ENCODE results near the gene CFAP157.

Gene CFAP157

DNA sequence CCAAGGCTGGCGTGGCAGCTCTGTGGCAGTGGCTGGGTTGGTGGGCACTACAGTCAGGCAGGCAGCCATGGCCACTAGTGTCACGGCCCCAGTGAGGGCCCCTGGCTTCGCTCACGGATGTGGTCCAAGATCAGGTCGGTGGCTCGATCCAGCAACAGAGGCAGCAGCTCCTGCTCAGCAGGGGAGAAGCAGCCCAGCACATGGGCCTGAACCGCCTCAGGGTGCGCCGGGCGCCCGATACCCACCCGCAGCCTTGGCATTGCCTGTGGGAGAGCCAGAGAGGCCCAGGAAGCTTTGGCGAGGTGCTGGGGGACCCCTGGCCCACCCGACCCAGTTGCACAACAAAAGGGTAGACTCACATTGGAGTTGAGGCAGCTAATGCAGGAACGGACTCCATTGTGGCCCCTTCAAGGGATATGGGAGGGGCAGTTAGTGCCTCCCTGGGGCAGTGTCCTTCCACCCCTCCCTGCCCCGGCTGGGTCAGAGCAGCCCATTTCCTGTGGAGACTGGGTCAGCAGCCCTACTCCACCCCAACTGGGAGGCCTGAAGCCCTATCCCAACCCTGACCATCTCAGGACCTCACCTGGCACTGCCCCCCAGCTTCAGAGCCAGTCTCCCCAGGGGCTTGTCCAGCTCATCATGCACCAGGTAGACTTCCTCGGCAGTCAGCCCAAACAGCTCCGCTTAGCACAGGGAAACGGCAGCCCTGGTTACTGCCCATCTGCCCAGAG lies 7.4 kb downstream of the CFAP157 start:
- DNase-seq (ENCODE audit: low read depth) = no peak
- TF ChIP-seq, protein P1, sequence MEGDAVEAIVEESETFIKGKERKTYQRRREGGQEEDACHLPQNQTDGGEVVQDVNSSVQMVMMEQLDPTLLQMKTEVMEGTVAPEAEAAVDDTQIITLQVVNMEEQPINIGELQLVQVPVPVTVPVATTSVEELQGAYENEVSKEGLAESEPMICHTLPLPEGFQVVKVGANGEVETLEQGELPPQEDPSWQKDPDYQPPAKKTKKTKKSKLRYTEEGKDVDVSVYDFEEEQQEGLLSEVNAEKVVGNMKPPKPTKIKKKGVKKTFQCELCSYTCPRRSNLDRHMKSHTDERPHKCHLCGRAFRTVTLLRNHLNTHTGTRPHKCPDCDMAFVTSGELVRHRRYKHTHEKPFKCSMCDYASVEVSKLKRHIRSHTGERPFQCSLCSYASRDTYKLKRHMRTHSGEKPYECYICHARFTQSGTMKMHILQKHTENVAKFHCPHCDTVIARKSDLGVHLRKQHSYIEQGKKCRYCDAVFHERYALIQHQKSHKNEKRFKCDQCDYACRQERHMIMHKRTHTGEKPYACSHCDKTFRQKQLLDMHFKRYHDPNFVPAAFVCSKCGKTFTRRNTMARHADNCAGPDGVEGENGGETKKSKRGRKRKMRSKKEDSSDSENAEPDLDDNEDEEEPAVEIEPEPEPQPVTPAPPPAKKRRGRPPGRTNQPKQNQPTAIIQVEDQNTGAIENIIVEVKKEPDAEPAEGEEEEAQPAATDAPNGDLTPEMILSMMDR (IDR thresholded peaks at IDR 0.05; ENCODE audit: low read depth, low read length, missing control alignments) = no peak
- peak overlapping the region; percentile 71 for H3K4me3 ChIP-seq (ENCODE audit: low read depth, low read length)

DNA sequence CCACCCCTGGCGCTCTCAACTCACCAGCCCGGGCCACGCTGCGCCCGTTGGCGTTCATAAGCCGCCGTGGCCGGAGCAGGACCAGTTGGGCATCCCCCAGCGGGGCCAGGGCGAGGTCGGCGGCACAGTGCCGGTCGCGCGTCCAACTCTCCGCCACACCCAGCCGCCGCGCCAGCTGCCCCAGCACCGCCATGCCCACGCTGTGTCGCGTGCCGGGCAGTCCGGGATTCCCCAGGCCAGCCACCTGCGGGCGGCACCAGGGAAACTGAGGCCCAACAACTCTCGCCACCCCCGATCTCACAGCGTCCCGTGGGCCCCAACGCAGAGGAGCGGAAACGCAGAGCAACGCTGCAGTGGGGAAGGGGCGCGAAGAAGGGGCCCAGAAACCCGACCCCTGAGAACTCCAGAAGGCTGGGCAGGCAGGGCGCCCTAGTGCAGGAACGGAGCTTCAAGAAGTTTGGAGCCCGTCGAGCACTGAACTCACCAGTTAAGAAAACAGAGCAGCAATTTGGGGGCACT lies 8.2 kb downstream of the CFAP157 start:
- TF ChIP-seq, protein P1 (IDR thresholded peaks at IDR 0.05; ENCODE audit: low read depth, low read length, missing control alignments) = no peak
- H3K4me3 ChIP-seq (ENCODE audit: low read depth, low read length) = peak overlapping the region; percentile 71
- no peak for DNase-seq (ENCODE audit: low read depth)

DNA sequence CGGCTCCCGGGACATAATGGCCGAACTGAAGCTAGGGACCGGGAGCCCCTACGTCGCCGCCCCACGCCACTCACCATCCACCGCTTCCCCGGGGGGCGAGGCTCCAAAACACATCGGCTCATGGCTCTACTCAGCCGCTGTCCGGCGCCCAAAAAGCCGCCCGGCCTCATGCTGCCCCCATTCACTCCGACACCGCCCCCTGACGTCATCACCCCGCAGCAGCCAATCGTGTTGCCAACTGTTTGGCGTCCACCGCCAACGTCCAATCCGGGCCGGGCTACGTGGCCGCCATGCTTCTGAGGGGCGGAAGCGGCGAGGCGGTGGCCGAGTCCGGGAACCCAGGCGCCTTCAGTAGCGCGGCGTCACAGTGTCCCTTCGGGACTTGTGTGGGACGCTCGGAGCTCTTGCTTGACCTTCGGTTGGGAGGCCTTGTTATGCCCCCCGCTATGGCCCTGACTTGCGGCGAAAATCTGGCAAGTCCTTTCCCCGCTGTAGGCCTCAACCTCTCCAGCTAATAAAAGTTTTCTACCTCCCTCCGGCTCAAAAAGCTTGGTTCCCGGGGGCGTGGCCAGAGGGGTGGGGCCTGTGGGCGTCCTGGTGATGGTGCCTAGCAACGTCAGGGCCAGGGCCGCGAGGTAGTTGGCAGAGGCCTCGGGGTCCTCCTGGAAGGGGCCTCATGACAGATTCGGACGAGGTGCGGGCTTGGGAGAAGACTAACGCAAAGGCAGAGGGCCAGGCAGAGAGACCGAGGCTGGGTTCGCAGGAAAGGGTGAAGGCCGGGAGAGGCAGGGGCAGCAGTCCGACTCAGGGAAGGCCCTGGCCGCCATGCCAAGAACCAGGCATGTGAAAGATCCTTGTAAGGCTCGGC lies 8.9 kb downstream of the CFAP157 start, which contains the start of the genes PTRH1 and TTC16:
TSS of gene PTRH1 (minus strand) at position 194 of the 868 bp plus-strand sequence. CDS start at position 170, 24 bp downstream.
TSS of gene TTC16 (plus strand) at position 610 of the 868 bp plus-strand sequence. CDS start at position 677, 67 bp downstream.
- peak; percentile 78 for DNase-seq (ENCODE audit: low read depth)
- TF ChIP-seq, protein P1 (IDR thresholded peaks at IDR 0.05; ENCODE audit: low read depth, low read length, missing control alignments) = no peak
- peak within 1 kb of the TSS; percentile 71 for H3K4me3 ChIP-seq (ENCODE audit: low read depth, low read length)

DNA sequence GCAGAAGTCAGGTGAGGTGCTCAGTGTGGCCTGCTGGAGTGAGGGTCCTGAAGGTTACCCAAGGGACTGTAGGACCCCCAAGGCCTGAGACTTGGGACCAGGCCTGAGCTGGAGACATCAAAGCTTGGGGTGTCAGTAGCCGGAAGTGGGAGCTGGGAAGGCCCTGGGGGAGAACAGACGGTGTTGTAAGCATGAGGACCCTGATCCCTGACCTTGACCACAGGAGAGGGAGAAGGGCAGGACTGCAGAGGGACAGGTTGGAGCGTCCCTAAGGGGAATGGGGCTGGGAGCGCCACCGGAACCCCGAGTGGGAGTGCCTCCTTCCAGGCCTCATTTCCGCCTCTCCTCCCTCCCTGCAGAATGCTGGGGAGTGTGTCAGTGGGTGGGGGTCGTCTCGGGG lies 9.6 kb downstream of the CFAP157 start:
- DNase-seq (ENCODE audit: low read depth) = no peak
- H3K4me3 ChIP-seq (ENCODE audit: low read depth, low read length) = peak overlapping the region; percentile 71
- TF ChIP-seq, protein P1 (IDR thresholded peaks at IDR 0.05; ENCODE audit: low read depth, low read length, missing control alignments) = no peak

DNA sequence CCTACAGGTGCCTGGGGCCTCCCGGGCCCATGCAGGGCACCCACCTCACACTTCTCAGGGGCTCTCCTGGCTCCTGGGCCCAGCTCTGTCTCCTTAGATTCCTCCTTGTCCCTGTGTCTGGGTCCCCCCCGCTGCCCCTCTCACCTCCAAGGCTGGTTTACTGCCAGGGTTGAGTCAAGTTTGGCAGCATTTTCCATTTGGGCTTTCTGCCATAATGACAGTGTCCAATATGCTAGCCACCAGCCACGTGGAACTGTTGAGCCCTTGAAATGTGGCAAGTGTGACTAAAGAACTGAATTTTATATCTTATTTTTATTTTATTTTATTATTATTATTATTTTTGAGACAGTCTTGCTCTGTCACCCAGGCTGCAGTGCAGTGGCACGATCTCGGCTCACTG lies 11.0 kb downstream of the CFAP157 start:
- TF ChIP-seq, protein P1 (IDR thresholded peaks at IDR 0.05; ENCODE audit: low read depth, low read length, missing control alignments) = no peak
- DNase-seq (ENCODE audit: low read depth) = no peak
- H3K4me3 ChIP-seq (ENCODE audit: low read depth, low read length) = no peak overlapping the region

DNA sequence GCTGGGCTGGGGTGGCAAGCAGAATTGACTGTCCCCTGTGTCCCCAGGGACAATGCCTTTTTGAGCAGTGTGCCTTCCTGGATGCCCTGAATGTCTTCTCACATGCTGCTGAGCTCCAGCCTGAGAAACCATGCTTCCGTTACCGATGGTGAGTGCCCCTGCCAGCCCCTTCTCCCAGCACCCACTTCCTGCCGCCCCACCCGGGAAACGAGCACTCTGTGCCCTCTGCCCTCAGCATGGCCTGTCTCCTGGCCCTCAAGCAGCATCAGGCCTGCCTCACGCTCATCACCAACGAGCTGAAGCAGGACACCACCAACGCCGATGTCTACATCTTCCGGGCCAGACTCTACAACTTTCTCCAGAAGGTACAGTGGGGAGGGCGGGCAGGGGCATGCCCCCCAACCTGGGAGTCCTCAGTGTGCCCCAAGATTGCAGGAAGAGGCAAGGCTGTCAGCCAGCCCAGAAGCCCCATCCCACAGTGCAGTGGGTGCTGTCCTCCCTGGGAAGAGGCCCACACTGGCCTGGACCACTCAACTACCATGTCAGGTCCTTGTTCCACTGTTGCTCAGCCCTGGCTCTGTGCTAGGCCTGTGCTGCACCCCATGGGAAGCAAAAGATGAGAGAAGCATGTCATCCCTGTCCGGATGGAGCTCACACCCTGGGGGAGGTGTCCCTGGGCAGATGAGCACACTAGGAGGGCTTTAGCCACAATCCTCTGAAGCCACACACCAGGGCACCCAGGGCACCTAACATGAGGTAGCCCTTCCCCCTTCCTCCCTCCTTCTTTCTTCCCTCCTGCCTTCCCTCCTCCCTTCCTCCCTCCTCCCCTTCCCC lies 13.5 kb downstream of the CFAP157 start:
- no peak overlapping the region for H3K4me3 ChIP-seq (ENCODE audit: low read depth, low read length)
- DNase-seq (ENCODE audit: low read depth) = no peak
- TF ChIP-seq, protein P1 (IDR thresholded peaks at IDR 0.05; ENCODE audit: low read depth, low read length, missing control alignments) = no peak
